Measurements from ENCODE around the gene CENPB. TPM values are rescaled to one million over a fixed set of nuclear protein-coding genes. Genes with fewer than 3 reads are reported as not detected.

The CENPB gene
- total RNA-seq, 1 donor from 2014 or later: 91.1 TPM

GRCh38 chr20:3752386-3752759, 34.2 kb downstream of the CENPB start:
- peaks cover 2% of the 10 kb centered on the region for H3K27me3 Mint-ChIP-seq (ENCODE audit: low read depth)
- H3K4me1 Mint-ChIP-seq (ENCODE audit: low read depth): peaks cover 6% of the 10 kb centered on the region
- H3K4me3 Mint-ChIP-seq (ENCODE audit: unreplicated experiment): peak overlapping the region; percentile 44
- no peaks in the 10 kb centered on the region for H3K9me3 Mint-ChIP-seq (ENCODE audit: low read depth)
- no peak overlapping the region for H3K27ac Mint-ChIP-seq (ENCODE audit: unreplicated experiment)
- H3K36me3 Mint-ChIP-seq (ENCODE audit: low read depth): peaks cover 1% of the 10 kb centered on the region
- no peak for DNase-seq (ENCODE audit: low spot score)
- TF ChIP-seq, protein P1, sequence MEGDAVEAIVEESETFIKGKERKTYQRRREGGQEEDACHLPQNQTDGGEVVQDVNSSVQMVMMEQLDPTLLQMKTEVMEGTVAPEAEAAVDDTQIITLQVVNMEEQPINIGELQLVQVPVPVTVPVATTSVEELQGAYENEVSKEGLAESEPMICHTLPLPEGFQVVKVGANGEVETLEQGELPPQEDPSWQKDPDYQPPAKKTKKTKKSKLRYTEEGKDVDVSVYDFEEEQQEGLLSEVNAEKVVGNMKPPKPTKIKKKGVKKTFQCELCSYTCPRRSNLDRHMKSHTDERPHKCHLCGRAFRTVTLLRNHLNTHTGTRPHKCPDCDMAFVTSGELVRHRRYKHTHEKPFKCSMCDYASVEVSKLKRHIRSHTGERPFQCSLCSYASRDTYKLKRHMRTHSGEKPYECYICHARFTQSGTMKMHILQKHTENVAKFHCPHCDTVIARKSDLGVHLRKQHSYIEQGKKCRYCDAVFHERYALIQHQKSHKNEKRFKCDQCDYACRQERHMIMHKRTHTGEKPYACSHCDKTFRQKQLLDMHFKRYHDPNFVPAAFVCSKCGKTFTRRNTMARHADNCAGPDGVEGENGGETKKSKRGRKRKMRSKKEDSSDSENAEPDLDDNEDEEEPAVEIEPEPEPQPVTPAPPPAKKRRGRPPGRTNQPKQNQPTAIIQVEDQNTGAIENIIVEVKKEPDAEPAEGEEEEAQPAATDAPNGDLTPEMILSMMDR (IDR thresholded peaks at IDR 0.05): no peak

DNA sequence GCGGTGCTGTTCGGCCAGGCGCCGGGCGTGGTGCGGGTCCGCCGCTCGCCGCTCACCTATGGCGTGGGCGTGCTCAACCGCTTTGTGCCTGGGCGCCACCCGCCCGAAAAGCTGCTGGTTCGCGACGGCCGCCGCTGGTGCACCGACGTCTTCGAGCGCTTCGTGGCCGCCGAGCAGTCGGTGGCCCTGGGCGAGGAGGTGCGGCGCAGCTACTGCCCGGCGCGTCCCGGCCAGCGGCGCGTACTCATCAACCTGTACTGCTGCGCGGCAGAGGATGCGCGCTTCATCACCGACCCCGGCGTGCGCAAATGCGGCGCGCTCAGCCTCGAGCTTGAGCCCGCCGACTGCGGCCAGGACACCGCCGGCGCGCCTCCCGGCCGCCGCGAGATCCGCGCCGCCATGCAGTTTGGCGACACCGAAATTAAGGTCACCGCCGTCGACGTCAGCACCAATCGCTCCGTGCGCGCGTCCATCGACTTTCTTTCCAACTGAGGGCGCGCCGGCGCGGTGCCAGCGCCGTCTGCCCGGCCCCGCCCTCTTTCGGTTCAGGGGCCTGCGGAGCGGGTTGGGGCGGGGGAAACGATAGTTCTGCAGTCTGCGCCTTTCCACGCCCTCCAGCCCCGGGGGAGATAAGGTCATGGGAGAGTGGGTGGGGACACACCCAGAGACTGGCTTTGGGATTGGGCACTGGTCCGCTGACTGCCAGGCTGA, 34.7 kb downstream of the CENPB start:
- Mint-ChIP-seq H3K27me3 (ENCODE audit: low read depth) (peaks cover 2% of the 10 kb centered on the region), H3K4me3 (ENCODE audit: unreplicated experiment) (peak overlapping the region; percentile 44), H3K9me3 (ENCODE audit: low read depth) (no peaks in the 10 kb centered on the region), H3K36me3 (ENCODE audit: low read depth) (no peaks in the 10 kb centered on the region), H3K4me1 (ENCODE audit: low read depth) (peaks cover 4% of the 10 kb centered on the region), H3K27ac (ENCODE audit: unreplicated experiment) (no peak overlapping the region)
- no peak for DNase-seq (ENCODE audit: low spot score)
- TF ChIP-seq, protein P1 (IDR thresholded peaks at IDR 0.05): no peak

- no peak overlapping the region for H3K4me3 Mint-ChIP-seq (ENCODE audit: unreplicated experiment)
- TF ChIP-seq, protein P1 (IDR thresholded peaks at IDR 0.05): no peak
- H3K27ac Mint-ChIP-seq (ENCODE audit: unreplicated experiment): no peak overlapping the region
- H3K4me1 Mint-ChIP-seq (ENCODE audit: low read depth): peaks cover 4% of the 10 kb centered on the region
- no peaks in the 10 kb centered on the region for H3K36me3 Mint-ChIP-seq (ENCODE audit: low read depth)
- no peak for DNase-seq (ENCODE audit: low spot score)
- no peaks in the 10 kb centered on the region for H3K9me3 Mint-ChIP-seq (ENCODE audit: low read depth)
- peaks cover 5% of the 10 kb centered on the region for H3K27me3 Mint-ChIP-seq (ENCODE audit: low read depth)
Measured at GRCh38 chr20:3751305-3751674, 35.2 kb downstream of the CENPB start.

- H3K9me3 Mint-ChIP-seq (ENCODE audit: low read depth): no peaks in the 10 kb centered on the region
- DNase-seq (ENCODE audit: low spot score): no peak
- no peaks in the 10 kb centered on the region for H3K36me3 Mint-ChIP-seq (ENCODE audit: low read depth)
- H3K4me3 Mint-ChIP-seq (ENCODE audit: unreplicated experiment): peak overlapping the region; percentile 56
- peaks cover 4% of the 10 kb centered on the region for H3K4me1 Mint-ChIP-seq (ENCODE audit: low read depth)
- no peak overlapping the region for H3K27ac Mint-ChIP-seq (ENCODE audit: unreplicated experiment)
- H3K27me3 Mint-ChIP-seq (ENCODE audit: low read depth): peaks cover 7% of the 10 kb centered on the region
- TF ChIP-seq, protein P1 (IDR thresholded peaks at IDR 0.05): peak; percentile 97
Measured at GRCh38 chr20:3749689-3750531, 36.6 kb downstream of the CENPB start.

GRCh38 chr20:3749087-3749688, 37.4 kb downstream of the CENPB start:
- Mint-ChIP-seq H3K4me3 (ENCODE audit: unreplicated experiment) (no peak overlapping the region), H3K4me1 (ENCODE audit: low read depth) (peaks cover 8% of the 10 kb centered on the region), H3K27me3 (ENCODE audit: low read depth) (peaks cover 10% of the 10 kb centered on the region), H3K36me3 (ENCODE audit: low read depth) (peaks cover 2% of the 10 kb centered on the region), H3K9me3 (ENCODE audit: low read depth) (no peaks in the 10 kb centered on the region), H3K27ac (ENCODE audit: unreplicated experiment) (no peak overlapping the region)
- DNase-seq (ENCODE audit: low spot score): no peak
- TF ChIP-seq, protein P1 (IDR thresholded peaks at IDR 0.05): no peak
